Erythroblast (primary cell): ENCODE results near the gene XRCC1.
A peak's percentile ranks its signal among the peaks of the same experiment; 100 is the strongest.
"Not testable (repeated sequence)": the region's sequence is repeated elsewhere in the genome, so short reads cannot be mapped to it uniquely, and the experiment has no call there.

ENCODE experiments used
- DNase-seq, 2 experiments: peaks; one replicate each; lab custom pipeline; 2025; lab: John Stamatoyannopoulos, UW
- GATA1 ChIP-seq: IDR thresholded peaks from 2 replicates; pipeline ENCODE4 v1.6.1; 2011; ENCODE audit warnings: low read depth, mild to moderate bottlenecking, control low read depth, low read length, moderate library complexity
- POLR2A ChIP-seq: IDR thresholded peaks from 2 replicates; pipeline ENCODE4 v1.6.1; 2011; ENCODE audit warnings: mild to moderate bottlenecking, low read length

The XRCC1 gene

GRCh38 chr19:43610493-43610892 is 35.2 kb upstream of the XRCC1 start:
- TF ChIP-seq GATA1 (no peak), POLR2A (no peak)
- no peak for DNase-seq

- TF ChIP-seq POLR2A (no peak), GATA1 (no peak)
- peak in 1 of 2 experiments; percentile 28 for DNase-seq
Measured at GRCh38 chr19:43609872-43610271, 34.5 kb upstream of the XRCC1 start.

GRCh38 chr19:43607238-43608205 is 32.2 kb upstream of the XRCC1 start:
- TF ChIP-seq GATA1 (no peak), POLR2A (no peak)

GRCh38 chr19:43606569-43607229 is 31.4 kb upstream of the XRCC1 start:
- DNase-seq = no peak
- TF ChIP-seq POLR2A (no peak), GATA1 (no peak)

More at GRCh38 chr19:43607238-43608205, 32.2 kb upstream of the XRCC1 start:
- no peak for DNase-seq

- TF ChIP-seq GATA1 (no peak), POLR2A (no peak)
- DNase-seq = no peak
Measured at GRCh38 chr19:43605875-43606568, 30.7 kb upstream of the XRCC1 start.

- not testable (repeated sequence) for DNase-seq
Measured at GRCh38 chr19:43600326-43600725, 25.0 kb upstream of the XRCC1 start.

- no peak for TF ChIP-seq POLR2A
- no peak for TF ChIP-seq GATA1
- DNase-seq = no peak
Measured at GRCh38 chr19:43599635-43600295, 24.4 kb upstream of the XRCC1 start.

- no peak for DNase-seq
- TF ChIP-seq POLR2A = no peak
- TF ChIP-seq GATA1 = no peak
Measured at GRCh38 chr19:43598445-43599240, 23.3 kb upstream of the XRCC1 start.

- DNase-seq = no peak
- TF ChIP-seq POLR2A (no peak), GATA1 (no peak)
Measured at GRCh38 chr19:43597876-43598275, 22.5 kb upstream of the XRCC1 start.

- DNase-seq = peak; percentile 58 to 62
- TF ChIP-seq GATA1 = no peak
- no peak for TF ChIP-seq POLR2A
Measured at GRCh38 chr19:43596842-43597461, 21.6 kb upstream of the XRCC1 start.

GRCh38 chr19:43595999-43596841 is 20.9 kb upstream of the XRCC1 start, which contains the start of the genes IRGQ and ZNF576:
Gene IRGQ, minus strand, starts transcription at chr19:43596134. Its CDS starts 796 bp downstream, at chr19:43595338.
Gene ZNF576, plus strand, starts transcription at chr19:43596595. Its CDS starts 514 bp downstream, at chr19:43597109.
- TF ChIP-seq POLR2A = peak; percentile 63
- TF ChIP-seq GATA1 = no peak
- peak; percentile 100 for DNase-seq
